ENCODE data around the gene SAMD4A.

The SAMD4A gene

DNA sequence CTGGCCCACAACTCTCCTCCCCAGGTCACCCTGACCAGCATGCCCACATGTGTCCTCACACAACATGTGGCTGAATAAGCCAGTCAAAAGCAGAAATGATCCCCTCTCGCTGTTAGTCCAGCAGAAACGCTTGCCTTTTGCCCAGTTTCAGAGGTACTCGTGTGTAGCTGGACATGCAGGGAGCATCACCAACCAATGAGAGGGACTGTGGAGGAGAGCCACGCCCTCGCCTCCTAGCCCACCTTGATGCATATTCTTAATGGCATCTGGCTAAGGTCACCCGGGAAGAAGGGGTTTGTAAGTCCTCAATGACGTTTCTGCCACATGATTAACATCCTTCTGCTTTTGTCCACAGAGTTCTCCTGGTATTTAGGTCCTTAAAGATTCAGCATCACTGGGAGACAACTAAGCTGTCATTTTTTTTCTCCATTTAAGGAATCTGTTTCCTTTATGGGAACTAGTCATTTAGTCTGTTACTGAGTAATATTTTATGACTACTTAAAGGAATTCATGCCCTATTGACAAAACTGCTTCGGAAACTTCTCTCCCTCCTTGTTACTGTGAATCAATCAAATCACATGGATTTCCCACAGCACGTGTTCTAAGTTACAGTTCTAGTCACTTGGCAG is 201.7 kb downstream of the SAMD4A start:
- no peak for DNase-seq

DNA sequence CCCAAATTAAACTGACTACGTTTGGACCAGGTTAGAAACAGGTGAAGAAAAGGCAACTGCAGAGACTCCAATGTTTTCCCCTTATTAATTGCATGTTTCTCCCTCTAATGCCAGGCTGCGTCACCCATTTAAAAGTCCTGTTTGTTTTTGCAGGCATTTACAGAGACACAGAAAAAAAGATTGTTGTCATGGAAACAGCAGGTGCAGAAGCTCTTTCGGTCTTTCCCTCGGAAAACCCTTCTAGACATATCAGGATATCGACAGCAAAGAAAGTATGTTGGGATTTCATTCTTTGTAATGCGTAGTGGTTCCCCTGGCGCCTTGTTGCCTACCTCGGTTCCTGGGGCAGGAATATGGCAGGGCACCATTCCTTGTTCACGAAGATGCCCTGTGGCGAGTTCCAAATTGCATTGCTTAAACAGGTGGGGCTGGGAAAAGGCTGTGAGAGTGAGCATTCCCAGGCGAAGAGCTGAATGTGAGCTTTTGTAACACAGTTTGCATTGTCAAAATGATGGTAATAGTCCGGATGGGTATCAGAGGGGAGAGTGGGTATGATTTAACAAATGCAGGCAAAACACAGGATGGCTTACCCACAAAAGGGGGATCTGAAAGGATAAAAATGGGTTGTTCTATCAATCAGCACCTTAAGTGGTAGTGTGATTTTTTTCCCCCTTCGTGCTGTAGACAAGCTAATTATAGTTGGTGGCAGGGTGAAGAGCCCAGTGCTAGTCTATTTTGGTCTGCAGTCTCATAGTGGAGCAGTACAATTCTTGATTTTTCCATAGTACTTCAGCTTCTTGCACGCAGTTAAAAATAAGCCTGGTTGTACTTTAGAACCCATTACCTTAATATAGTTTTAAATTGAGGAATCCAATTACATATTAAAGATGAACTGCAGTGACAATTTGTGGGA is 203.3 kb downstream of the SAMD4A start:
- no peak for DNase-seq

DNA sequence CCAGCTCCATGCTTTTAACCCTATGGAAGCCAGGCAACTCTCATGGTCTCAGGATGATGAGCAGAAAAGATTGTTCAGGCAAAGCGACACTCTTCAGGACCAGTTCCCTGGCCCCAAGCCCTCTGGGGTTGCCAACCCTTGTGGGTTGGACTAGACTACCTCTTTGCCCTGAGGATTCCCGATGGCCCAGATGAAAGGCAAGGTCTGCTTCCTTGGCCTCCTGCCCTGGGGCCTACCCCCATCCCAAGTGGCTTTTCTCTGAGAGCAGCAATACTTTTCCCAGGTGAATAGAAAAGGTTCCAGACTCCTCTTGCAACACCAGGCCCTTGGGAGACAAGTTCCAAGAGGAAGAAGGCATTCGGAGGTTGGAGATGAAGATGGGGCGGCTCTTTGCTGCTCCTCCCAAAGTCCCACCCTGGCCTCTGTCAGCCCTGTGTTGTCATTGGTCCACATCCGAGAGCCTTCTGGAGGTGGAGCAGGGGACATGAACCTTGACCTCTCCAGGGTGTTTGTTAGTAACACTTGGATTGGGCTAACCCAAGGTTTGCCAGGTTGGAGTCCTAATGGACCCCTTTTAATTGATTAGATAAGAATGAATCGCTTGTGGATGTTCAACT is 204.6 kb downstream of the SAMD4A start:
- no peak for DNase-seq

DNA sequence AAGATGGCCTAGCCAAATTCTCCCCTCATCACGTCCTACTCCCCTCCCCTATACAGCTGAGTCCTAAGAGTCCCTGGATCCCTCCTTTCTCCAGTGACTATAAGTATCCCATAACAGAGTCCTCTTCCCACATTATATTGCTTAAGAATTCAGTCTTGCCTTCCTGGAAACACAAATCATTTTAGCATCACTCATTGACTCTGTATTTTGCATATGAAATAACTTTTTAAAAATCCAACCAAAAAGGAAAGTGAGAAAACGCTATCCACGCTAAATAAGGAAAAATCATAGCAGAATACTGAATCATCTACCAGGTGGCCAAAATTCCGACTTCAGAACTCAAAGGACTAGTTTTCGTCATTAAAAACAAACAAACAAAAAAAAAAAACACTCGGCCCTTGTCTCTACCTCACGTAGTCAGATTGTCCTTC is 205.5 kb downstream of the SAMD4A start:
- no peak for DNase-seq

DNA sequence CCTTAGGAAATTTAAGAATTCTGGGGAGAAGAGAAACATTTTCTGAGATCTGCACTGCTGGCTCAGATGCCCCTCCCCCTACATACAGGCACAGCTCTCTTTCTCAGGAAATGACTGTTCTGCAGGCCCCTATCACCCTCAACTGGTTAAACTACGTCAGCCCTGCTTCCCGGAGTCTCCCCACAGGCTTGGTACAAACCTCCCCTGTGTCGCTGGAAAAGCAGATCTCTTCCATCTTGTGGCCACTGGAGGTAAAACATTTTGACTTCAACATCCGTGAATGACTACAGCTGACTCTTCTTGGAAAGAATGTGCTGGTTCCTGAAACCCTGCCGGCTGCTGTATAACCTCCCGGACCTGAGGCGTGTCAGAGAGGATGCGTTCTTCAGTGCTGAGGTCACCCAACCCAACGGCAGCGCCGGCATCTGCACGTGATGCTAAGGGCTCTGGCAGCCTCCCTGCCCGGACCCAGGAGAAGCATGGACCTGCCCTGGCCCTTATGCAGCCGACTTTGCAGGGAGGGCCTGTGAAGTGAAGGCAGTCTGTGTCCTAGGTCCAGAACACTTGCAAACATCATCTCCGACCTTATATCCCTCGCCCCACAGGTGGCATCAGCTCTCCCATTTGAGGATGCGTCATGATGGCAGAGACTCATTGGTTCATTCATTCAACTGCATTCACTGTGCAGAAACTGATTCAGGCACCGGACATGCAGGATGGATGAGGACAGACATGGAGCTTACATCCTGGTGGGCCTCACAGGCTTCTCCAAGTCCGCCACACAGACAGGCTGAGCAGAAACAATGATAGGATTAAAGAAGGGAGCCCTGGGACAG is 206.5 kb downstream of the SAMD4A start:
- DNase-seq: peak; percentile 79 to 81

DNA sequence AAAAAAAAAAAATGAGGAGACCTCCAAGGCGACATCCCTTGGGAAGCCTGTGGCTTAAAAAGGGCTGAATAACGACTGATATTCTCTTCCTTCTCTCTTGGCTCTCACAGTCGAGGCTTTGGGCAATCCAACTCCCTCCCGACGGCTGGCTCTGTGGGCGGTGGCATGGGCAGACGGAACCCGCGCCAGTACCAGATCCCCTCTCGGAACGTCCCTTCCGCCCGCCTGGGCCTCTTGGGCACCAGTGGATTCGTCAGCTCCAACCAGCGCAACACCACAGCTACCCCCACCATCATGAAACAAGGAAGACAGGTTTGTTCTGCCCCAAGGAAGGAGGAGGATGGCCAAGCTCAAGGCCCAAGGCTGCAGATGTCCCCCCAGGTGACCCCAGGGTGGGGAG is 207.9 kb downstream of the SAMD4A start:
- DNase-seq: no peak

DNA sequence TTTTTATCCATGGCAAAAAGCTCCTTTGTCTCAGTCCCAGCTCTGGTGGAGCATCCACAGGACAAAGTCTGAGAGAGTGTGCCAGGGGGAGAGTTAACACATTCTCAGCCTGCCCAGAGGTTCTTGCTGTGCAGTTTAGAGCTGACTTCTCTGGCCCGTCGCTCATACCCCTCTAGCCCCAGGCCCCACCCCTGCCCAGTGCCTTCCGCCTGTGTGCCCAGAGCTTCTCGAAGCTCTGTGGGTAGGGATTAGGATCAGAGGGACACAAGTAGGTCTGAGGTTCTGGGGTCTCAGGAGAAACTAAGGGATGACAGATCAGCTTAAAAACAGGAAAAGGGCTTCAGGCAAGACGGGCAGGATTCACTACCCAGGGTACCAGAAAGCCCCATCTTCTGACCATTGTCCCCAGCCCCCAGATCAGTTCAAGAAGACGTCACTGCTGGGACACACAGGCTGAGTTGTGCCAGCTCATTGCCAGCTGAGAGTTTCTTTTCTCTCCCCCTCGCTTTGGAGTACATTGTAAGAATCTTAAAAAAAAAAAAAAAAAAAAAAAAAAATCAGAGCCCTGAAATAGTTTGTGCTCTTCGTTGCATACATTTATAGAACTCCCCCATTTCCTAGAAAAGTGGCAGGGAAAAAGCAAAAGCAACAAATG is 208.7 kb downstream of the SAMD4A start:
- no peak for DNase-seq

DNA sequence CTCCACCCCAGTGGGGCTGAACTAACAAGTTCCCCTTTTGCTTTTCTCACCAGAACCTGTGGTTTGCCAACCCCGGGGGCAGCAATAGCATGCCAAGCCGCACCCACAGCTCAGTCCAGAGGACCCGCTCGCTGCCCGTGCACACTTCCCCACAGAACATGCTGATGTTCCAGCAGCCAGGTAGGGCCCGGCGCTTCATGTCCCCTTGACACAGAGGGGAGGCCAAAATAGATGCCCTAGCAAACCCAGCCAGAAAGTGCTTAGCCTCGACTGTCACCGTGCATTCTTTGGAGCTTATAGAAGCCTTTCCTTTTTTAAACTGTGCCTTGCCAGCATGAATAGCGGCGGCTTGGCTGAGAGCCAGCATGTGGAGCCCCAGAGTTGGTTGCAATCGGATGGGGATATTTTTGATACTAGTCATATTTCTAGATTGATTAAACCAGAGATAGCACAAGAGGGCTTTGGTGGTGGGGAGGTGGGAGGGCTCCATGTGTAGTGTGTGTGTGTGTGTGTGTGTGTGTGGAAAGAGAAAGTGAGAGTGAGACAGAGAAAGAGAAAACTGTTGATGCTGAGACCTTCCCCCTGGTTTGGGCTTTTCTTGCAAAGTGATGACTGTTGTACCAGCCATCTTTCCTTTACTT is 209.6 kb downstream of the SAMD4A start:
- peak; percentile 24 to 64 for DNase-seq

DNA sequence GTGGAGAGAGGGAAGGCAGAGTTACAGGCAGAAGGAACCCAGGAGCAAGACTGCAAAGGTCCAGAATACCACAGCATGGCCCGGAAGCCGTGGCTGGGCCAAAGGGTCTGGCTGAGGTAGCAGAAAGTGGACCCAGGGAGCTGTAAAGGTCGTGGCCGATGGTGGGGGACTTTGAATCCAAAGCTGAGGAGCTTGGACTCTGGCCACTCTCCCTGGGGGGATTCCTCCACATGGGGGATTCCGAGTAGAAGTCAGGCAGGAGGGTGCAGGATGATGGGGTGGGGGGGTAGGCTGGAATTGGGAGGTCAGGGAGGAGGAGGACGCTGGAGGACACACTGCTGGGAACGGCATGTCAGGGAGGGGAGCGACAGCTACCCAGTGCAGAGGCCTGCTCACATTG is 210.5 kb downstream of the SAMD4A start:
- DNase-seq: no peak

DNA sequence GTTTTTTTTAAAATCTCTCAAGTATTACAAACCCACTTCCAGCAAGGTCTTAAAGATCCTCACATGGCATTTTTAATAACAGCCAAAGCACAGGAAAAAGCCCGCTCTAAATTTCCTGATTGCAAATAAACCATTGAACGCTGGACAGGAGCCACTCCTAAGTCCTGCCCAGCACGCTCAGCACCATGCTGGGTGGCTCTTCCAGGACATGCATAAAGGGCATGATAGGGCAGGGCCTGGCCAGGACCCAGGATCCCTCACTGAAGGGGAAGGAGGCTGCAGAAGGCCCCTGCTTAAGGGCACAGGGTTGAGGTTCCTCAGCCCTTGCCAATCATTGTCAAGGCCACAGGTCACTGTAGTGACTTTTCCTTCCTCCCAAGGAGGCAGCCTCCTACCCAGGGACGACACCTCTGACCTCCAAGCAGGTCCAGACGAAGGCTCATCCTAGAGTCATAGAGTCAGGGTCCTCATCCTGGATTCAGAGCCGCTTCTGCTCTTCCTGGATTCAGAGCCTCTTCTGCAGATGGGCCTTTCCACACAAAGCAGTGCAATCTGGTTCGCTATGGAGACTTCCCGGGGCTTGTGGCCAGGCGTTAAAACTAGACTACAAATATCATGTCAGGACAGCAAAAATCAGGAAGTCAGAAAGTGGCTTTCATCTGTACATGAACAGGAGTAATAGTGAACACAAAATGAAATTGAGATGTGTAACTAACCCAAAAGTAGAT is 211.9 kb downstream of the SAMD4A start:
- DNase-seq: no peak

DNA sequence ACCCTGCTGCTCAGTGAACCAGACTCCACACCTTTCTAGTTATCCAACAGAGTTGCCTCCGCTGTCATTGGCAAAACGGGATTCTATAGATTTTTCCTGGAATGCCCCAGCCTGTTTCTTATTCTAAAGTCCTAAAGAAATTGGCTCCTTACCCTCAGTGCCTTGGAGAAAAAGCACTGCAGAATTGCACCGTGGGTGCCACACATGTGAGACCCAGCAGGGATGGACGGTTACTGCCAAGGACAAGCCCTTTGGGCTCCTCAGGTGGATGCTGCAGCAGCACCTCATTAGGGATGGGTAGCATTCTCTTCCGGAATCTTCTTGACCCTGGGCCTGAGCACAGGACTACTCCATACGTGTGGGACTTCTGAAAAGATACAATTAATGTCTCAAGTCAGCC is 214.2 kb downstream of the SAMD4A start:
- DNase-seq: no peak

DNA sequence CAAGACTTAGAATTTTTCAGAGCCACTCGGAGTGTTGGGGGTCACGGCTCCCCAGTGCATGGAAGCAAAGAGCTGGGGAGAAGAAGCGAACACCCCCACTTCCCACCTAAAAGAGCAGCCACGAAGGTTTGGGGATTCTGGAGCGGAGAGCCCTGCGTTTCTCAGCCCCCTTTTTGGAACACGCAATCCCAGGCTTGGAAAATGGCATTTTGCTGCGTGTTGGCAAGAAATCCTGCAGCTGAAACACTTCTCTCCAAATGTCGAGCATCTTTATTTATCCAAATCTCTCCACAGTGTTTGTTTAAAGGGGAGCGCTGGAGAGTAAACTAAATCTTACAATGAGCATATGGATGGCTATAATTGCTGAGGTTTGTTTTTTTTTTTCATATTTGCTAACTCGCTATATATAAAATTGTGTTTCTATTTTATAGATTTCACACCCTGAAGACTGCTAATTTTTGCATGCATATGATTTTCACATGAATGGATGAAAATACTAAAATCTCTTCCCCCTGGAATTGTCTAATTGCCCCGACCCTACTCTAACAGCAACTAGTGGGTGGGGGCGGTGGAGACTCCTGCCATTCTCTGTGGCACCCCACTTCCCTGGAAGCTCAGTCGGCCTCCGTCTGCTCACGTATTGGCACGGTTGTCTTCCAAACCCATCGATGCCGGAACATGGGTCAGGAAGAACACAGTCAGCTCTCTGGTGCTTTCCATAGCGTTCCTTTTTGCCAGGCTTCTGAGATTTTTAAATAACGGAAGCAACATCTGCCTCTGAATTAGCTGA is 215.2 kb downstream of the SAMD4A start:
- DNase-seq: no peak

DNA sequence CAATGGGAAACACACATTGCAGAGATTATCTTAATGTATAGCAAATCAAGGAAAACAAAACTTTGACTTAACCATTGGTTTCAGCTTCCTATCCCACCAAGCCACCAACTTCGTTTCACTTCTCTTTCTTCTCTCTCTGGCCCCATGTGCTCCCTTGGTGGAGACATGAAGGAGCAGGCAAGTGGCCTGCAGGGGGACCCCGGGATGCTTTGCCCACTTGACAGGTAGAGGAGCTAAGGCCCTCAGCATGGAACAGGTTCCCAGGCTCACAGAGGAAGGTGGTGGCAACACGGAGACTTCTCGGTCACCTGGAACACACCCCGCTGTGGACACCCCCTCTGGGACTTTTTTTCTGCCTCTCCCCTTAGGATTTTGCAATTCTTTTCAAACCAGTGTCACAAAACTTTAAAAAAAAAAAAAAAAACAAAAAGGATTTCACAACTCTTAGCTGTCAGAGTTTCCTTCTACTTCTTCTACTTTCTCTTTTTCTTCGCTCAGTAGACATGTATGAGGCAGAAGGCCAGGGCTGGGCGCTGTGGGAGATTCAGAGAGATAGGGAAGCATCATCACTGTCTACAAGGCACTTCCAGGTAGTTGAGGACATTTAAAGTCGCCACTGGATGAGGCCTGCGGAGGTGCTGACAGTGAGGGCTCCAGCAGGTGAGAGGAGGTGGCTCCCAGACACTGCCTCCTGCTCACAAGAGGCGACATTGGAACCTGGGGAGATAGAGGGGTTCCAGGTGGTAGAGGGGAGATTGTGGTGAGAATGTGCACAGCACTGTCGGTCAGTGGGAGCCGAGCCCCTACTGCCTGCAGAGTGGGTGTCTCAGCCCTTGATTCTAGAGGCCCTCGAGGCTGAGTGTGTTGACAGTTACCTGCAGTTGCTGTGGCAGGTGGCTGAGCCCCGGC is 216.1 kb downstream of the SAMD4A start:
- DNase-seq: peak; percentile 6 to 57

DNA sequence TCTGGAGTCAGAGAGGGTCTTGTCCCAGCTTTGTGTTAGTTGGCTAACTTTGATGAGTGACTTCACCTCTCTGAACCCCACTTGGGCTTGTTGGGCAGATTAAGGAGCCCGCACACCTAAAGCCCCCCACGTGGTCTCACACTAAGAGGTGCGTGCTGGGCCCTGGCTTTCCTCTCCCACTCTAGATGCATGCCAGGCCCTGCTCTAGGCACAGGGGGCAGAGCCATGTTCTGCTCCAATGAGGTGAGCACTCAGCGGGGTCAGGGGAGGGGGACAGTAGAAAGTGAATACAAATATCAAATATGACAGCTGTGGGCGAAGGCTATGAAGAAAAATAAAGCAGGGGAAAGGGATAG is 216.7 kb downstream of the SAMD4A start:
- DNase-seq: no peak

DNA sequence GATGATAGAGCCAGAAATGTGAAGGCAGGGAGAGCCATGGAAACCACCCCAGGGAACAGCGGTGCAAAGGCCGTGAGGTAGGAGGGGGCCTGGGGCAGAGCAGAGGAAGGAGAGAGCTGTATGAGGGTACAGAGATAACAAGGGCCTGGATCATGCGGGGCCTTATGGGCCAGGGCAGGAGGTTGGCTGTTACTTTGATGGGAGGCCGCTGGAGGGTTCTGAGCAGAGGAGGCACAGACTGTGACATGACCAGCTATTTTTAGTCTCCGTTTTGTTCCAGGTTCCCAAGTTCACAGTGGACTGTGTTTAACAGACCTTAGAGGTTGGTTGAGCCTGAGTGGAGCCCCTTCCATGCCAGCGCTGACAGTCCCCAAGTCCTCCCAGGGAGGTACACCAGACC is 217.1 kb downstream of the SAMD4A start:
- no peak for DNase-seq

DNA sequence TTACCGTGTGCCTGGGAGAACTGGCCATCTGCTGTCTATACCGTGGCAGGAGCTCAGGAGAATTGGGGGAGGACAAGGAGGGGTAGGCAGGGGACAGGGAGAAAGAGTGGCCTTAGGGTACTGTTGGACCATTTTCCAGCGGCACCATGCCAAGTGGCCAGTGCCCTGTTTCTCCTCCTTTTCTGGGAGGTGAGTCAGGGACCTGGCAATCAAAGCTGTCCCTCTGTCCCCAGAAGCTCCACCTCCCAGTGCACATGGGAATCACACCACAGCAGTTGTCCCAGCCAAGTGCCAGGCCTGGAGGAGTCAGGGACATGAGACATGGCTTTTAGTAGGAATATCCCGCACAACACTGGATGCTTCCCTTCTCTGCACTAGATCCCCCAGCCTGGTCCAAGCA is 217.7 kb downstream of the SAMD4A start:
- DNase-seq: no peak

DNA sequence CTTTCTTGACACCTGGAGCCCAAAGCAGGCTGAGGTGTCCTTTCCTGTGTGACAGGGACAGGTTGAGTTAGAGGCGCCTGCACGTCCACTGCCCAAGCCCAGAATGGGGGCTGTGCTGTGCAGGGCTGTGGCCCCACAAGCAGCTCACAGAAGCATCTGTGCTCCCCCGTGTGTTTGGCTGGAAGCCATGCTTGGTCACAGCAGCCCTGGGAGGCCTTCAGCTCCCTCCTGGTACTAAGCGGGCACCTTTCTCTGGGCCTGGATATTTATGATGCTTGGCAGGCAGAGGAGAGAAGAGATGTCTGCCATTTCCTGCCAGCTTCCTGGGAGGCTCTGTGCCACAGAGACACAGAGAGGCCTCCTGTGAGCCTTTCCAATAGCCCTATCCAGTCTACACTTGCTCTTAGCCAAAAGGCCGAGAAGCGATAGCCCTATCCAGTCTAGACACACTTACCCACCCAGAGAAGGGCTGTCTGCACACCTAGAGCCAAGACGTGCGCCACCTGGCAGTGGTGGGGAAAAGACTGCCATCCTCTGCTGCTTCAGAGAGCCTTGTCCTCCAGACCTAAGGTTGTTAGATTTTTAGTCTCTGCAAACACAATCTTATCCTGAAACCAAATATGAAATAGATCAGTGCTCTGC is 218.3 kb downstream of the SAMD4A start:
- DNase-seq: no peak

Data from CD4-positive, alpha-beta T cell treated with Interleukin-4 for 1 hour (primary cell).